ENCODE results near the gene GPR143.

GPR143 gene

GRCh38 chrX:9682861-9683260 is 82.8 kb downstream of the GPR143 start:
- H3K27me3 Mint-ChIP-seq, result peaks cover 0 to 3% of the 10 kb centered on the region in 2 donors
- H3K4me1 Mint-ChIP-seq, result peaks cover 3 to 10% of the 10 kb centered on the region in 2 donors
- H3K36me3 Mint-ChIP-seq, result peaks cover 12 to 13% of the 10 kb centered on the region in 2 donors
- ATAC-seq (replicated peaks), result no peak
- peaks cover 0 to 6% of the 10 kb centered on the region in 2 donors for H3K9me3 Mint-ChIP-seq
- no peak overlapping the region for H3K27ac Mint-ChIP-seq
- H3K4me3 Mint-ChIP-seq, result no peak overlapping the region
- no peak for DNase-seq

GRCh38 chrX:9682456-9682855 is 83.2 kb downstream of the GPR143 start:
- Mint-ChIP-seq H3K36me3 (peaks cover 12 to 14% of the 10 kb centered on the region in 2 donors), H3K27ac (no peak overlapping the region), H3K4me1 (peaks cover 7 to 14% of the 10 kb centered on the region in 2 donors), H3K27me3 (peaks cover 0 to 3% of the 10 kb centered on the region in 2 donors), H3K9me3 (peaks cover 0 to 7% of the 10 kb centered on the region in 2 donors), H3K4me3 (no peak overlapping the region)
- DNase-seq (no peak), ATAC-seq (replicated peaks) (no peak)

- H3K4me1 Mint-ChIP-seq, result peaks cover 17 to 19% of the 10 kb centered on the region in 2 donors
- H3K27ac Mint-ChIP-seq, result no peak overlapping the region
- DNase-seq (no peak), ATAC-seq (replicated peaks) (no peak)
- H3K36me3 Mint-ChIP-seq, result peaks cover 19 to 20% of the 10 kb centered on the region in 2 donors
- no peak overlapping the region for H3K4me3 Mint-ChIP-seq
- peaks cover 0 to 3% of the 10 kb centered on the region in 2 donors for H3K27me3 Mint-ChIP-seq
- peaks cover 0 to 13% of the 10 kb centered on the region in 2 donors for H3K9me3 Mint-ChIP-seq
Measured at GRCh38 chrX:9681422-9681821, 84.2 kb downstream of the GPR143 start.

- peaks cover 17 to 21% of the 10 kb centered on the region in 2 donors for H3K36me3 Mint-ChIP-seq
- no peak for DNase-seq
Measured at GRCh38 chrX:9681011-9681410, 84.6 kb downstream of the GPR143 start.

DNA sequence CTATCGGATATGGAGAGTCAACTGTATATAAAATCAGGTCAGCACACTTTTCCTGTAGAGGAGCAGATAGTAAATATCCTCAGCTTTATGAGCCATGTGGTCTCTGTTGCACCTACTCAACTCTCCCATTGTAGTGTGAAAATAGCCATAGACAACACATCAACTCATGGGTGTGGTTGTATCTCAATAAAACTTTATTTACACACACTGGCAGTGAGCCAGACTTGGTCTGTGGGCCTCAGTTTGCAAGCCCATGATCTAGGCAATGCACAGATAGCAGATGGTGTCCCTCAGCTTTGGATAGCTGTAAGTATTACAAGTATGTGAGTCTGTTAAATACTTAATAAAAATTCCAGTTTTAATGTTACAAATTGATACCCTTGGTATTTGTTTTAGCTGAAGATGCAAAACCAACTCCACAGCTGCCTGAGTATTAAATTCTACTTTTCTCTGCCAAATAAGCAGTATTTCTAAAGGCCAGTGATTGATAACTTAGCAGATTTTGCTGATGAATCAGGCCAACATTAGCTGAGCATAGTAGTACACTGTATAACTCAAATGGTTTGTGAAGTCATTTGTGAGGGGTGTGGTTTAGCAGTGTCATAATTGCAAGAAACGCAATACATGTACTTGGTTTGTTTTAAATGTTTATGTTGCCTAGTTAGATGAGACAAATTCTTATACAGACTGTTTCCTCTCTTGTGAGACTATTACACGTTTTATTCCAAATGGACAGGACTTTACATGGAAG is 87.3 kb downstream of the GPR143 start:
- Mint-ChIP-seq H3K27ac (no peak overlapping the region), H3K9me3 (peaks cover 1 to 19% of the 10 kb centered on the region in 2 donors), H3K4me1 (peaks cover 19 to 22% of the 10 kb centered on the region in 2 donors), H3K4me3 (peak overlapping the region in 1 of 2 donors; percentile 43), H3K36me3 (peaks cover 12 to 20% of the 10 kb centered on the region in 2 donors), H3K27me3 (peaks cover 0 to 3% of the 10 kb centered on the region in 2 donors)
- ATAC-seq (replicated peaks) (no peak), DNase-seq (no peak)

More at GRCh38 chrX:9681011-9681410, 84.6 kb downstream of the GPR143 start:
- peaks cover 0 to 3% of the 10 kb centered on the region in 2 donors for H3K27me3 Mint-ChIP-seq
- H3K27ac Mint-ChIP-seq, result no peak overlapping the region
- H3K9me3 Mint-ChIP-seq, result peaks cover under 1 to 15% of the 10 kb centered on the region in 2 donors
- peaks cover 19 to 21% of the 10 kb centered on the region in 2 donors for H3K4me1 Mint-ChIP-seq
- no peak overlapping the region for H3K4me3 Mint-ChIP-seq
- ATAC-seq (replicated peaks), result no peak

- DNase-seq (peak; percentile 69), ATAC-seq (replicated peaks) (peak; percentile 96 to 98)
- H3K9me3 Mint-ChIP-seq, result peaks cover 4 to 24% of the 10 kb centered on the region in 2 donors
- H3K4me3 Mint-ChIP-seq, result peak overlapping the region; percentile 30 to 53
- peaks cover 23 to 30% of the 10 kb centered on the region in 2 donors for H3K4me1 Mint-ChIP-seq
- H3K36me3 Mint-ChIP-seq, result peaks cover 14 to 27% of the 10 kb centered on the region in 2 donors
- H3K27me3 Mint-ChIP-seq, result no peaks in the 10 kb centered on the region
- peak overlapping the region; percentile 92 for H3K27ac Mint-ChIP-seq
Measured at GRCh38 chrX:9677098-9677739, 88.4 kb downstream of the GPR143 start.

DNA sequence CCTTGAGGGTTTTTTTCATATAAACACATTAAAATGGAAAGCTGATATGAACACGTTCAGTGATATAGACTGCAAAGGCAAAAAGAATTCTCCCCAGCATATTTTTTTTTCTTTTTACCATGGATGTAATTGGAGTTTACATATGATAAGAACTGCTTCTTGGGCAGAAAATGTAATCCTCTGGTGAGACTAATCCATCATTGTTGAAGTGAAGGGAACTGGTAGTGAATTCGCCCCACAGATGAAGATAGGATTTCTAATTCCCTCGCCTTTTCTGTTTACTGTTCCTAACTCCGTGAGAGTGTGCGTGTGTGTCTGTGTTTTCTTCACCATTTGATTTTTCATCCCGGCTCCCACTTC is 88.9 kb downstream of the GPR143 start:
- Mint-ChIP-seq H3K4me1 (peaks cover 25 to 35% of the 10 kb centered on the region in 2 donors), H3K27ac (peak overlapping the region; percentile 92), H3K4me3 (peak overlapping the region; percentile 30 to 53), H3K27me3 (no peaks in the 10 kb centered on the region), H3K36me3 (peaks cover 14 to 29% of the 10 kb centered on the region in 2 donors), H3K9me3 (peaks cover 4 to 26% of the 10 kb centered on the region in 2 donors)
- ATAC-seq (replicated peaks), result no peak
- DNase-seq, result no peak

DNA sequence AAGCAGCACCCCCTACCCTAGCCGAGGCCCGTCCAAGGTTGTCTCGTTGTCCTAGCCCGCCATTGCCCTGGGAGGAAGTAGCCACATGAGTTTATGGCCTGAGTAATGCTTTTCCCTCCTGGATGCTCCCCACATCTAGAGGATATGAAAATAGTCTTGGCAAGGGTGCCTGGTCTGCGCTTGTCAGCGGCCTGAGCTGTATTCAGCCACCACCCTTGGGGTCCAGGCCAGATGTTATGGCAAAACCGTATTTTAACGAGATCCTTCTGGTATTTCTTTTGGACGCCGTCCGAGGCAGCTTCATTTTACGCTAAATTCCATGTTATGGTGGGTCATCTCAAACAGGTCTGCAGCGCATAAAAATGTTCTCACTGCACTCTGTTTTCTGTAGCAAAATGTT is 89.3 kb downstream of the GPR143 start:
- Mint-ChIP-seq H3K36me3 (peaks cover 14 to 29% of the 10 kb centered on the region in 2 donors), H3K27ac (peak overlapping the region; percentile 7), H3K27me3 (no peaks in the 10 kb centered on the region), H3K9me3 (peaks cover 4 to 26% of the 10 kb centered on the region in 2 donors), H3K4me3 (no peak overlapping the region), H3K4me1 (peaks cover 25 to 39% of the 10 kb centered on the region in 2 donors)
- DNase-seq (no peak), ATAC-seq (replicated peaks) (no peak)
